Activated CD8-positive, alpha-beta memory T cell treated with anti-CD3 and anti-CD28 coated beads, Interleukin-2, amount 10 ng/mL, durations not matched to agents 7 days and 5 days (primary cell): Measurements from ENCODE around the gene RASAL3. TPM values are rescaled to one million over a fixed set of nuclear protein-coding genes. Genes with fewer than 3 reads are reported as not detected.

Experiments used
- ATAC-seq: fragments of 150-1000 bp; cut with Tn5 transposase; one replicate; pipeline ENCODE4 v1.10.0; 2021; ENCODE audit warnings: moderate library complexity
- CTCF ChIA-PET: fragments of 350-600 bp; sonication (Branson Sonifier 250); formaldehyde crosslinking; loops from one replicate; lab custom pipeline; 2021; ENCODE audit warnings: antibody characterized with exemption; lab: Charles Lee
- DNase-seq: peaks from one replicate; pipeline ENCODE4 v3.0.0-alpha.2; 2020
- H3K27ac Mint-ChIP-seq: one replicate; pipeline ENCODE4 v1.8.0; 2021; ENCODE audit warnings: mild to moderate bottlenecking, mixed read lengths
- H3K27me3 Mint-ChIP-seq: one replicate; pipeline ENCODE4 v1.8.0; 2021; ENCODE audit warnings: mixed read lengths
- H3K36me3 Mint-ChIP-seq: one replicate; pipeline ENCODE4 v1.8.0; 2021; ENCODE audit warnings: mild to moderate bottlenecking, mixed read lengths
- H3K4me1 Mint-ChIP-seq: one replicate; pipeline ENCODE4 v1.8.0; 2021; ENCODE audit warnings: mixed read lengths
- H3K4me3 Mint-ChIP-seq: one replicate; pipeline ENCODE4 v1.8.0; 2021; ENCODE audit warnings: mild to moderate bottlenecking, moderate library complexity, mixed read lengths
- H3K9me3 Mint-ChIP-seq: one replicate; pipeline ENCODE4 v1.8.0; 2022; ENCODE audit warnings: low read depth, mixed read lengths
- total RNA-seq, 2 experiments: library from RNA; stranded (reverse); gene quantifications; one replicate each; pipeline ENCODE4 v1.2.3, GENCODE V29; 2021

The RASAL3 gene
- total RNA-seq, 2 experiments from 2014 or later, result 166 to 172 TPM

- H3K27me3 Mint-ChIP-seq, result no peaks in the 10 kb centered on the region
- no peaks in the 10 kb centered on the region for H3K9me3 Mint-ChIP-seq
- DNase-seq (no peak), ATAC-seq (no peak)
- CTCF ChIA-PET, result interaction anchor here (1.3 kb wide), 1 partner anchor 22 kb away, joined by 4 read pairs; no protein-coding TSS in a partner anchor
- no peak overlapping the region for H3K27ac Mint-ChIP-seq
- H3K36me3 Mint-ChIP-seq, result no peaks in the 10 kb centered on the region
- peaks cover 4% of the 10 kb centered on the region for H3K4me1 Mint-ChIP-seq
- no peak overlapping the region for H3K4me3 Mint-ChIP-seq
These were observed 23.0 kb downstream of the RASAL3 start for GRCh38 chr19:15441317-15441716.

- no peak overlapping the region for H3K27ac Mint-ChIP-seq
- no peaks in the 10 kb centered on the region for H3K9me3 Mint-ChIP-seq
- no peaks in the 10 kb centered on the region for H3K27me3 Mint-ChIP-seq
- H3K4me1 Mint-ChIP-seq, result peaks cover 7% of the 10 kb centered on the region
- DNase-seq (no peak), ATAC-seq (no peak)
- no peaks in the 10 kb centered on the region for H3K36me3 Mint-ChIP-seq
- no peak overlapping the region for H3K4me3 Mint-ChIP-seq
- CTCF ChIA-PET, result no interaction called here
These were observed 24.3 kb downstream of the RASAL3 start for GRCh38 chr19:15439821-15440641.

- no peak for DNase-seq
- Mint-ChIP-seq H3K4me3 (no peak overlapping the region), H3K27me3 (no peaks in the 10 kb centered on the region), H3K36me3 (no peaks in the 10 kb centered on the region), H3K9me3 (no peaks in the 10 kb centered on the region), H3K27ac (no peak overlapping the region), H3K4me1 (peaks cover 9% of the 10 kb centered on the region)
- ATAC-seq, result no peak
- CTCF ChIA-PET, result no interaction called here
These were observed 25.1 kb downstream of the RASAL3 start for GRCh38 chr19:15439078-15439799.

- no peak for DNase-seq
- Mint-ChIP-seq H3K27me3 (no peaks in the 10 kb centered on the region), H3K36me3 (no peaks in the 10 kb centered on the region), H3K4me3 (no peak overlapping the region), H3K4me1 (peaks cover 10% of the 10 kb centered on the region), H3K27ac (no peak overlapping the region), H3K9me3 (no peaks in the 10 kb centered on the region)
- no peak for ATAC-seq
- CTCF ChIA-PET, result interaction anchor here (0.6 to 1.5 kb wide), 3 partner anchors 20 to 744 kb away, joined by 3 to 4 read pairs (median 3); partner anchors contain the start of gene AKAP8L
These were observed 25.8 kb downstream of the RASAL3 start for GRCh38 chr19:15438577-15438976.

- ATAC-seq (no peak), DNase-seq (no peak)
- Mint-ChIP-seq H3K27me3 (no peaks in the 10 kb centered on the region), H3K4me3 (no peak overlapping the region), H3K27ac (no peak overlapping the region), H3K4me1 (peaks cover 15% of the 10 kb centered on the region), H3K36me3 (no peaks in the 10 kb centered on the region), H3K9me3 (no peaks in the 10 kb centered on the region)
- CTCF ChIA-PET, result interaction anchor here (0.6 to 1.7 kb wide), 5 partner anchors 14 to 744 kb away, joined by 3 to 4 read pairs (median 3); partner anchors contain the start of gene AKAP8L
These were observed 26.2 kb downstream of the RASAL3 start for GRCh38 chr19:15438124-15438496.

- ATAC-seq (no peak), DNase-seq (no peak)
- Mint-ChIP-seq H3K4me3 (no peak overlapping the region), H3K4me1 (peaks cover 16% of the 10 kb centered on the region), H3K27me3 (no peaks in the 10 kb centered on the region), H3K36me3 (no peaks in the 10 kb centered on the region), H3K9me3 (no peaks in the 10 kb centered on the region), H3K27ac (no peak overlapping the region)
- CTCF ChIA-PET, result interaction anchor here (0.6 to 2.7 kb wide), 5 partner anchors 14 to 745 kb away, joined by 3 to 8 read pairs (median 4); partner anchors contain the start of gene AKAP8L
These were observed 26.8 kb downstream of the RASAL3 start for GRCh38 chr19:15437355-15438123.

GRCh38 chr19:15436826-15437110, 27.6 kb downstream of the RASAL3 start:
- DNase-seq, result no peak
- Mint-ChIP-seq H3K4me1 (peaks cover 18% of the 10 kb centered on the region), H3K27ac (no peak overlapping the region), H3K9me3 (no peaks in the 10 kb centered on the region), H3K27me3 (no peaks in the 10 kb centered on the region), H3K36me3 (peaks cover 2% of the 10 kb centered on the region), H3K4me3 (no peak overlapping the region)
- CTCF ChIA-PET, result interaction anchor here (1.4 to 4.9 kb wide), 4 partner anchors 15 to 119 kb away, joined by 3 to 41 read pairs (median 6); partner anchors contain the start of gene AKAP8L
- no peak for ATAC-seq

- Mint-ChIP-seq H3K27me3 (no peaks in the 10 kb centered on the region), H3K4me1 (peaks cover 24% of the 10 kb centered on the region), H3K4me3 (no peak overlapping the region), H3K36me3 (peaks cover 2% of the 10 kb centered on the region), H3K9me3 (no peaks in the 10 kb centered on the region), H3K27ac (no peak overlapping the region)
- ATAC-seq (no peak), DNase-seq (no peak)
- CTCF ChIA-PET, result interaction anchor here (1.7 to 4.9 kb wide), 3 partner anchors 17 to 120 kb away, joined by 4 to 41 read pairs (median 8); partner anchors contain the start of gene AKAP8L
These were observed 28.1 kb downstream of the RASAL3 start for GRCh38 chr19:15436012-15436825.

- Mint-ChIP-seq H3K27me3 (no peaks in the 10 kb centered on the region), H3K9me3 (no peaks in the 10 kb centered on the region), H3K27ac (peak overlapping the region; percentile 95), H3K36me3 (peaks cover 5% of the 10 kb centered on the region), H3K4me1 (peaks cover 36% of the 10 kb centered on the region), H3K4me3 (peak overlapping the region; percentile 93)
- DNase-seq (no peak), ATAC-seq (no peak)
- CTCF ChIA-PET, result interaction anchor here (1.2 to 4.9 kb wide), 8 partner anchors 14 to 122 kb away, joined by 4 to 41 read pairs (median 6); partner anchors contain the start of gene AKAP8L
These were observed 30.8 kb downstream of the RASAL3 start for GRCh38 chr19:15433519-15434069.

GRCh38 chr19:15432629-15433518, 31.5 kb downstream of the RASAL3 start:
- H3K36me3 Mint-ChIP-seq, result peaks cover 5% of the 10 kb centered on the region
- CTCF ChIA-PET, result interaction anchor here (1.2 to 4.9 kb wide), 8 partner anchors 14 to 341 kb away, joined by 4 to 41 read pairs (median 6); partner anchors contain the start of gene AKAP8L
- peak; percentile 95 for DNase-seq

GRCh38 chr19:15432018-15432494, 32.3 kb downstream of the RASAL3 start:
- peaks cover 12% of the 10 kb centered on the region for H3K36me3 Mint-ChIP-seq

More at GRCh38 chr19:15432629-15433518, 31.5 kb downstream of the RASAL3 start:
- Mint-ChIP-seq H3K4me1 (peaks cover 36% of the 10 kb centered on the region), H3K27me3 (no peaks in the 10 kb centered on the region), H3K27ac (peak overlapping the region; percentile 95), H3K9me3 (no peaks in the 10 kb centered on the region), H3K4me3 (peak overlapping the region; percentile 93)
- ATAC-seq, result peak; percentile 92

More at GRCh38 chr19:15432018-15432494, 32.3 kb downstream of the RASAL3 start:
- ATAC-seq, result peak; percentile 14
- H3K4me3 Mint-ChIP-seq, result peak overlapping the region; percentile 99
- H3K9me3 Mint-ChIP-seq, result no peaks in the 10 kb centered on the region
- DNase-seq, result peak; percentile 60
- CTCF ChIA-PET, result interaction anchor here (1.2 to 4.9 kb wide), 7 partner anchors 12 to 340 kb away, joined by 4 to 41 read pairs (median 9); partner anchors contain the start of gene AKAP8L
- H3K27ac Mint-ChIP-seq, result peak overlapping the region; percentile 93
- peaks cover 34% of the 10 kb centered on the region for H3K4me1 Mint-ChIP-seq
- H3K27me3 Mint-ChIP-seq, result no peaks in the 10 kb centered on the region
